ENCODE results near the gene MALSU1. TPM values are rescaled to one million over a fixed set of nuclear protein-coding genes. Genes with fewer than 3 reads are reported as not detected.
A peak's percentile ranks its signal among the peaks of the same experiment; 100 is the strongest.

MALSU1 gene
- total RNA-seq, 6 experiments from 2014 or later: 36.7 to 55.1 (median 44.7) TPM

- ATAC-seq: no peak
Observed at GRCh38 chr7:23276376-23276775, 22.8 kb upstream of the MALSU1 start.

GRCh38 chr7:23276947-23277346 is 22.2 kb upstream of the MALSU1 start:
- no peaks in the 10 kb centered on the region for H3K9me3 ChIP-seq
- DNase-seq: no peak
- H3K4me3 ChIP-seq: no peak overlapping the region
- WGBS (ENCODE audit: insufficient coverage, low coverage, low lambda C conversion rate, missing lambda C conversion rate): no CpG with 5 or more reads among the region's 3 CpGs
- no peak overlapping the region for H3K27ac ChIP-seq
- no peaks in the 10 kb centered on the region for H3K36me3 ChIP-seq
- no peak for ATAC-seq
- no peak for TF ChIP-seq POLR2A (IDR thresholded peaks at IDR 0.05)
- no peak for TF ChIP-seq CTCF (IDR thresholded peaks at IDR 0.05)
- no peaks in the 10 kb centered on the region for H3K4me1 ChIP-seq
- H3K27me3 ChIP-seq: no peaks in the 10 kb centered on the region
- intact Hi-C loops (cut with DNase I): no loop called here

More at GRCh38 chr7:23276376-23276775, 22.8 kb upstream of the MALSU1 start:
- Histone ChIP-seq H3K4me3 (no peak overlapping the region), H3K36me3 (no peaks in the 10 kb centered on the region), H3K27ac (no peak overlapping the region), H3K9me3 (no peaks in the 10 kb centered on the region), H3K27me3 (no peaks in the 10 kb centered on the region), H3K4me1 (no peaks in the 10 kb centered on the region)
- TF ChIP-seq CTCF (IDR thresholded peaks at IDR 0.05) (peak in 1 of 4 donors; percentile 8), POLR2A (IDR thresholded peaks at IDR 0.05) (no peak)
- intact Hi-C loops (cut with DNase I): no loop called here
- no peak for DNase-seq
- WGBS (ENCODE audit: insufficient coverage, low coverage, low lambda C conversion rate, missing lambda C conversion rate): 70% methylated on average over 5 of the region's 5 CpGs

- DNase-seq: no peak
- WGBS (ENCODE audit: insufficient coverage, low coverage, low lambda C conversion rate, missing lambda C conversion rate): 32% methylated on average over 6 of the region's 6 CpGs
- no peak overlapping the region for H3K4me3 ChIP-seq
- no peaks in the 10 kb centered on the region for H3K9me3 ChIP-seq
- no peaks in the 10 kb centered on the region for H3K4me1 ChIP-seq
- no peaks in the 10 kb centered on the region for H3K27me3 ChIP-seq
- peak; percentile 79 to 81 (median 80) for ATAC-seq
- TF ChIP-seq POLR2A (IDR thresholded peaks at IDR 0.05) (no peak), CTCF (IDR thresholded peaks at IDR 0.05) (peak; percentile 71 to 78 (median 75))
- intact Hi-C loops (cut with DNase I): no loop called here
- no peak overlapping the region for H3K27ac ChIP-seq
- H3K36me3 ChIP-seq: no peaks in the 10 kb centered on the region
Observed at GRCh38 chr7:23277359-23277989, 21.7 kb upstream of the MALSU1 start.

- H3K4me3 ChIP-seq: no peak overlapping the region
- WGBS (ENCODE audit: insufficient coverage, low coverage, low lambda C conversion rate, missing lambda C conversion rate): 100% methylated on average over 2 of the region's 2 CpGs
- no peak for TF ChIP-seq CTCF (IDR thresholded peaks at IDR 0.05)
- TF ChIP-seq POLR2A (IDR thresholded peaks at IDR 0.05): no peak
- intact Hi-C loops (cut with DNase I): no loop called here
- H3K4me1 ChIP-seq: no peaks in the 10 kb centered on the region
- H3K27ac ChIP-seq: no peak overlapping the region
- no peaks in the 10 kb centered on the region for H3K27me3 ChIP-seq
- no peaks in the 10 kb centered on the region for H3K36me3 ChIP-seq
- ATAC-seq (no peak), DNase-seq (no peak)
- H3K9me3 ChIP-seq: no peaks in the 10 kb centered on the region
Observed at GRCh38 chr7:23279819-23280525, 19.2 kb upstream of the MALSU1 start.

All from right lobe of liver (tissue), 6 donors.